Left colon (tissue), 2 donors: ENCODE measurements around the gene RAB9B. TPM values are rescaled to one million over a fixed set of nuclear protein-coding genes. Genes with fewer than 3 reads are reported as not detected.
A peak's percentile ranks its signal among the peaks of the same experiment; 100 is the strongest.

Source experiments
- ATAC-seq: fragments of 200-7000 bp; cut with Tn5 transposase; one replicate; pipeline ENCODE4 v1.9.1; 2020; ENCODE audit warnings: mild to moderate bottlenecking, moderate library complexity
- DNase-seq, 2 donors: peaks; one replicate each; pipeline ENCODE4 v3.0.0-alpha.2; 2020
- intact Hi-C, 2 donors: fragments of 100-400 bp; cut with DNase I in 1 of 2; cut with micrococcal nuclease in 1 of 2; formaldehyde crosslinking; loops; one replicate each; pipeline versions ENCODE4 v1.11.2 to v1.14.0; 2022; cut with DNase I, micrococcal nuclease
- total RNA-seq, 2 donors: library from RNA; stranded (reverse); fragmentation: NEBNext Ultra II Directional; extraction: Animal tissue kit (Norgen Biotek cat#: 25700); gene quantifications; one replicate each; pipeline ENCODE4 v1.2.1, GENCODE V29; 2021
- donor health status: DM: no; HTN: no; CAD: no.
- donor health status: DM: yes; HTN: yes; CAD: no.

Gene RAB9B
- total RNA-seq, 2 donors from 2014 or later: 0.40 to 1.3 TPM

DNA sequence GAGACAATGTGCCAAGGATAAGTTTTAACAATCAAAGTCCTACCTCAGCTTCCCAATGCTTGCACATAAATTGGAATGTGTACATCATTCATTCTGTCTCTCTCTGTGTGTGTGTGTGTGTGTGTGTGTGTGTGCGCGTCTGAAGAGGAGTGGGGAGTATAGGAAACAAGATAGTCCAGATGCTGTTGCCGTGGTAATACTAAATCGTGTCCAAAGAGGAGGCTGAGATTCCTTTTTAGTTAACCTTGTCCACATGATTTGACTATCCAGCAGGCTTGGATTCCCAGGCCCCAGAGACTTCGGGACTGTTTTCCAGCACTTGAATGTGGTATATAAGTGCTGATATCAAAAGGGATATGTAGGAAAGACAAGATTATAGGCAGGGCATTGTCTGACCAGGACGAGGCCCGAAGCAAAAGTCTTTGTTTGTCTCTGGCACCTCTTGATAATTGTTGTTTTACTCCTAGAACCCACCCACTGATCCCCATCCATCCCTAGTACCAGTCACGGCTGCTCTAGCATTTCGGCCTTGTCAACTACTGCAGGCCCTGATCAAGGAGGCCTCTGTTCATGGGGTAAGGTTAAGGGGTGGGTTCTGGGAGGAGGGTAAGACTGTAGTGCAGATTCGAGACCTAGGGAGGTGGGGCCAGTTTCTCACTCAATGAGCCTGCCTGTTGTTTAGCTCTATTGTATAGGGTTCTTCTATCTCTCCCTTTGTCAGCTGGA is 51.6 kb downstream of the RAB9B start:
- ATAC-seq (no peak), DNase-seq (no peak)
- intact Hi-C loops: no loop called here

DNA sequence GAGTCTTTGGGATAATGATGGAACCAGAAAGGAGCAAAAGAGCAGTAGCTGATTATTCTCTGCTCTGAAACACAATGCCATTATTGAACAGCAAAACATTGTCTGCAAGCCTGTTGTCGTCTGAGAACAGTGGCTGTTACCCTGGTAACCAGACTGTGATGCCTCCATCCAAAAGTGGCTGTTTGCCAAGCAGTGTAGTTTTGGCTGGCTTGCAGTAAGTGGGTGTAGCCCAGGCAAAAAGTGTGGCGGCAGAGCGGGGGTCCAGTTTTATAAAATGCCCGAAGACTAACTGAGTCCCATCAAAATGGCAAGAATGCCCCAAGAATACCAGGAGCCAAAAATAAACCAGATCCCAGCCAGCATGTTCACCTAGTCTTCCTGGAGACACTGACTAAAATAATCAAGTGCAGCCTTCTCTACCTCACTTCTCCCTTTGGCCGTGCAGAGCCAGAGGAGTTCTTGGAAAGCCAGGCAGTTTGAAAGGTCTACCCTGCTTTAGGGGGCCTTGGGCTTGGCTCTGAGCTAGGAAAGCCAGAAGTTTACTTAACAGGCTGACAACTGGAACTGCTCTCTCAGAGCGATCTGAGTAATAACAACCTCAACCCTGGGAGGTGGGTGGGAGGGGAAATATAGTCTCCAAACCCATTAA is 52.8 kb downstream of the RAB9B start:
- ATAC-seq (no peak), DNase-seq (no peak)
- intact Hi-C loops: no loop called here

DNA sequence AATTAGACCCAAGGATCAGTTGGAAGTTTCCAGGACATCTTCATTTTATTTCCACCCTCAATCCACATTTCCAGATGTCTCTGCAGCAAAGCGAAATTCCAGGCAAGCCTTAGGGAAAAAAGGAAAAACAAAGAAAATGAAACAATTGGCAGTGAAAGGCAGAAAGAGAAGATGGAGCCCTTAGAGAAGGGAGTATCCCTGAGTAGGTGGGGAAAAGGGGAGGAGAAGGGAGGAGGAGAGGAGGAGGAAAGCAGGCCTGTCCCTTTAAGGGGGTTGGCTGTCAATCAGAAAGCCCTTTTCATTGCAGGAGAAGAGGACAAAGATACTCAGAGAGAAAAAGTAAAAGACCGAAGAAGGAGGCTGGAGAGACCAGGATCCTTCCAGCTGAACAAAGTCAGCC is 55.5 kb downstream of the RAB9B start, which contains the start of gene PLP1:
PLP1 (plus strand) TSS at position 295 of the 400 bp plus-strand sequence. CDS start 156 bp downstream, outside the sequence.
- intact Hi-C loops: no loop called here
- ATAC-seq (no peak), DNase-seq (no peak)

DNA sequence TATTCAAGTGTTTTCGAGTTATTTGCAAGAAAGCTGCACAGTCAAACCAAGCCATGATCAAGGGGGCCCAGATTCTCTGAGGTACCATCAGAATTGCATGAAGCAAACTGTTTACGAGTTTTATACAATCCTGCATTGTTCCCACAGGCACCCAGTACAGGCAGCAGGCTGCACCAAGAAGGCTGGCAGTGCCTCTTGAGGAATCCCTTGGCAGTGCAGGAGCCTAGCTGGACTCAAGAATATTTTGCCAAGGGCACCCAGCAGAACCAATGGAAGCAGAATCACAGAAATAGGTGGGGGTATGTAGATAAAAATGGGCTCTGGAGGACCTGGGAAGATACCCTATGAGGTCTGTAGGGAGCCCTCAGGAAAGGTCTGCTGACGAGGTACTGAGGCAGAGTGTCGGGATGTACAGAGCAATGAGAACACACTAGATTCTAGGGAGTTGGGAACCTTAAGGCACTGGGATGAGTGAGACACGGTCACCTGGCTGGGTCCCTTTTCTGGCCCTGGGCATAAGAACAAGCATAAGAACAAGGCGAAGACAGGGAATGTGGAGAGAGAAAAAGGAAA is 57.9 kb downstream of the RAB9B start:
- intact Hi-C loops: no loop called here
- no peak for DNase-seq
- peak; percentile 89 for ATAC-seq

DNA sequence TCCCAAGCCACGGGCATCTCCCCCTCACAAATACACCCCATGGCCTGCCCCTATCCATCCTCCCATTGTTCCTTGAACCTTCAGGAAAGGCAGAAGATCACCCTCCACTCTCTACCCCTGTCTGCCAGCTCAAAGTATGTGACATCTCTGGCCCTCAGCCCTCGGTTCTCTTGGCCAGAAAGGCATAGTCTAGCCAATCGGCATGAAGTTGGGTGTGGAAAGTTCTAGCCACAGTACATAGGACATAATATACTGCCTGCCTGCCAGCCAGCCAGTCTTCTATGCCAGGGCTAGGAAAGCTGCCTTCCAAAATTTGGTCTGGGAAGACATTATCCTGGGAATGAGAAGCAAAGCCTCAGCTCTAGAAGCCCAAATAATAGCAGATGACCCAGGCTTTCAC is 58.6 kb downstream of the RAB9B start:
- ATAC-seq (no peak), DNase-seq (no peak)
- intact Hi-C loops: no loop called here

Other genes starting within 250 kb of the RAB9B start
- 10 to 100 TPM; 20.1 to 23.2 TPM for gene TCEAL4, start 246.7 kb downstream of the RAB9B start, total RNA-seq
- 1 to 10 TPM; 7.3 to 8.3 TPM for gene TCEAL3, start 224.3 kb downstream of the RAB9B start, total RNA-seq
- gene TCEAL1, start 203.3 kb downstream of the RAB9B start, total RNA-seq: 10 to 100 TPM; 10.2 to 17.8 TPM
- 100 to 1,000 TPM; 168 to 172 TPM for gene MORF4L2, start 145.6 kb downstream of the RAB9B start, total RNA-seq
- not detected for gene TMEM31, start 121.3 kb downstream of the RAB9B start, total RNA-seq
- 10 to 100 TPM in 1 of 2 donors, 1 to 10 TPM in 1; 3.9 to 16.7 TPM for gene PLP1, start 55.4 kb downstream of the RAB9B start, total RNA-seq
- 1 to 10 TPM in 1 of 2 donors, under 1 TPM in 1; 0.98 to 1.7 TPM for gene TMSB15B, start 130.4 kb upstream of the RAB9B start, total RNA-seq
- gene H2BW1, start 181.5 kb upstream of the RAB9B start, total RNA-seq: not detected
- gene H2BW2, start 207.7 kb upstream of the RAB9B start, total RNA-seq: not detected
- gene TMSB15C, start 244.0 kb upstream of the RAB9B start, total RNA-seq: 1 to 10 TPM in 1 of 2 donors, under 1 TPM in 1; 0.37 to 1.1 TPM